IMR-90 (cell line): ENCODE results near the gene C3orf85. TPM values are rescaled to one million over a fixed set of nuclear protein-coding genes. Genes with fewer than 3 reads are reported as not detected.

ENCODE experiments used
- ATAC-seq: fragments of 200-7000 bp; cut with Tn5 transposase; 2 replicates; pipeline ENCODE4 v1.9.1; 2020; ENCODE audit warnings: low read depth, mild to moderate bottlenecking, moderate library complexity
- BruUV-seq: library from RNA; stranded (reverse); fragments of 400-500 nt; replicated peaks from 2 replicates; lab custom pipeline; 2021; lab: Mats Ljungman, UMichigan
- CTCF ChIA-PET: fragments of 300-600 bp; formaldehyde crosslinking; extraction: SDS; loops from one replicate; lab custom pipeline; 2021; ENCODE audit warnings: antibody characterized with exemption; lab: Yijun Ruan, JAX
- POLR2A ChIA-PET: fragments of 300-600 bp; sonication (Branson Sonifier 250); formaldehyde crosslinking; loops from one replicate; lab custom pipeline; 2022; ENCODE audit warnings: antibody characterized with exemption; ENCODE audit not compliant: unreplicated experiment; lab: Charles Lee
- DNase-seq: peaks from one replicate; pipeline ENCODE4 v3.0.0; 2013
- H2AFZ ChIP-seq: replicated peaks from 2 replicates; pipeline ENCODE3; 2013; ENCODE audit warnings: low read length, mild to moderate bottlenecking; ENCODE audit not compliant: poor library complexity
- H2AK5ac ChIP-seq: 2 replicates; pipeline ENCODE4 v1.6.1; 2013; ENCODE audit warnings: low read depth, low read length, inconsistent platforms
- H2AK9ac ChIP-seq: replicated peaks from 2 replicates; pipeline ENCODE3; 2013; ENCODE audit warnings: mild to moderate bottlenecking, low read depth, low read length, moderate library complexity; ENCODE audit not compliant: poor library complexity
- H2BK120ac ChIP-seq: 2 replicates; pipeline ENCODE4 v1.6.1; 2013; ENCODE audit warnings: low read depth, low read length, inconsistent platforms
- H2BK15ac ChIP-seq: 3 replicates; pipeline ENCODE4 v1.6.1; 2013; ENCODE audit warnings: low read depth, low read length, inconsistent platforms
- H2BK20ac ChIP-seq: 2 replicates; pipeline ENCODE4 v1.6.1; 2013; ENCODE audit warnings: low read depth, mild to moderate bottlenecking, inconsistent platforms, low read length, moderate library complexity
- H2BK5ac ChIP-seq: 2 replicates; pipeline ENCODE4 v1.6.1; 2013; ENCODE audit warnings: mild to moderate bottlenecking, low read depth, low read length, inconsistent platforms; ENCODE audit not compliant: poor library complexity, severe bottlenecking
- H3K14ac ChIP-seq: replicated peaks from 2 replicates; pipeline ENCODE4 v1.6.1; 2013; ENCODE audit warnings: low read depth, low read length, inconsistent platforms
- H3K18ac ChIP-seq: 2 replicates; pipeline ENCODE4 v1.6.1; 2013; ENCODE audit warnings: low read depth, low read length, control low read depth
- H3K23ac ChIP-seq: 2 replicates; pipeline ENCODE4 v1.6.1; 2013; ENCODE audit warnings: low read depth, low read length, inconsistent platforms
- H3K27ac ChIP-seq: 2 replicates; pipeline ENCODE4 v1.5.1; 2013; ENCODE audit warnings: mild to moderate bottlenecking, control low read depth, low read length; ENCODE audit not compliant: insufficient read depth
- H3K27me3 ChIP-seq: 2 replicates; pipeline ENCODE4 v1.6.1; 2013; ENCODE audit warnings: low read length; ENCODE audit not compliant: control insufficient read depth, insufficient read depth
- H3K36me3 ChIP-seq: 2 replicates; pipeline ENCODE4 v1.6.1; 2013; ENCODE audit warnings: low read length, mixed read lengths; ENCODE audit not compliant: control insufficient read depth, insufficient read depth
- H3K4ac ChIP-seq: 2 replicates; pipeline ENCODE4 v1.6.1; 2013; ENCODE audit warnings: low read depth, low read length, inconsistent platforms
- H3K4me1 ChIP-seq: 2 replicates; pipeline ENCODE4 v1.6.1; 2013; ENCODE audit warnings: low read length, mixed read lengths; ENCODE audit not compliant: control insufficient read depth, insufficient read depth
- H3K4me2 ChIP-seq: 2 replicates; pipeline ENCODE4 v1.6.1; 2013; ENCODE audit warnings: low read depth, mild to moderate bottlenecking, control low read depth, low read length, moderate library complexity
- H3K4me3 ChIP-seq: 2 replicates; pipeline ENCODE4 v1.5.1; 2013; ENCODE audit warnings: low read depth, mild to moderate bottlenecking, control low read depth, low read length, moderate library complexity; ENCODE audit not compliant: insufficient read depth
- H3K56ac ChIP-seq: 2 replicates; pipeline ENCODE4 v1.6.1; 2013; ENCODE audit warnings: low read length, inconsistent platforms; ENCODE audit not compliant: insufficient read depth; ENCODE audit errors: extremely low read depth
- H3K79me1 ChIP-seq, 2 experiments: 2 replicates each; pipeline ENCODE4 v1.6.1; 2013; ENCODE audit warnings: low read length in 2 of 2, inconsistent platforms in 1 of 2, low read depth in 1 of 2
- H3K9ac ChIP-seq: 2 replicates; pipeline ENCODE4 v1.6.1; 2013; ENCODE audit warnings: low read depth, low read length, control low read depth
- H3K9me1 ChIP-seq: 2 replicates; pipeline ENCODE4 v1.6.1; 2013; ENCODE audit warnings: low read length, inconsistent platforms; ENCODE audit not compliant: insufficient read depth
- H3K9me3 ChIP-seq: 2 replicates; pipeline ENCODE4 v1.6.1; 2013; ENCODE audit warnings: low read length; ENCODE audit not compliant: control insufficient read depth, insufficient read depth
- H4K20me1 ChIP-seq: 2 replicates; pipeline ENCODE4 v1.6.1; 2013; ENCODE audit warnings: low read length, inconsistent platforms; ENCODE audit not compliant: insufficient read depth
- H4K5ac ChIP-seq: 2 replicates; pipeline ENCODE4 v1.6.1; 2013; ENCODE audit warnings: mild to moderate bottlenecking, low read depth, low read length, control low read depth
- H4K8ac ChIP-seq, 2 experiments: 2 replicates each; pipeline ENCODE4 v1.6.1; 2013; ENCODE audit warnings: low read depth in 2 of 2, low read length in 2 of 2, control low read depth in 1 of 2, inconsistent platforms in 1 of 2
- H4K91ac ChIP-seq: 2 replicates; pipeline ENCODE4 v1.6.1; 2013; ENCODE audit warnings: low read depth, low read length, inconsistent platforms; ENCODE audit not compliant: insufficient read depth
- BHLHE40 ChIP-seq: fragments of 150-350 bp; IDR thresholded peaks from 2 replicates; pipeline ENCODE4 v1.6.1; 2016; ENCODE audit warnings: mild to moderate bottlenecking, low read depth, low read length
- CEBPB ChIP-seq: IDR thresholded peaks from 2 replicates; pipeline ENCODE4 v1.6.1; 2012; ENCODE audit warnings: low read depth, low read length, improper control_type of control experiment
- CTCF ChIP-seq: conservative IDR thresholded peaks from 2 replicates; pipeline ENCODE4 v1.5.1; 2012; ENCODE audit warnings: mild to moderate bottlenecking, low read depth, low read length, improper control_type of control experiment
- ELK1 ChIP-seq: fragments of 150-350 bp; IDR thresholded peaks from 2 replicates; pipeline ENCODE4 v1.6.1; 2016; ENCODE audit warnings: low read depth, mild to moderate bottlenecking, low read length, moderate library complexity, borderline replicate concordance
- FOS ChIP-seq: fragments of 150-350 bp; IDR thresholded peaks from 2 replicates; pipeline ENCODE4 v1.6.1; 2016; ENCODE audit warnings: low read depth, low read length
- MAFK ChIP-seq: IDR thresholded peaks from 2 replicates; pipeline ENCODE4 v1.6.1; 2012; ENCODE audit warnings: low read depth, low read length, improper control_type of control experiment
- MXI1 ChIP-seq: IDR thresholded peaks from 2 replicates; pipeline ENCODE4 v1.6.1; 2012; ENCODE audit warnings: low read depth, mild to moderate bottlenecking, low read length, moderate library complexity, borderline replicate concordance
- NFE2L2 ChIP-seq: fragments of 150-350 bp; IDR thresholded peaks from 2 replicates; pipeline ENCODE4 v1.6.1; 2016; ENCODE audit warnings: low read depth, mild to moderate bottlenecking, low read length
- POLR2A ChIP-seq: IDR thresholded peaks from 2 replicates; pipeline ENCODE4 v1.6.1; 2012; ENCODE audit warnings: mild to moderate bottlenecking, low read depth, low read length
- RAD21 ChIP-seq: IDR thresholded peaks from 2 replicates; pipeline ENCODE4 v1.6.1; 2012; ENCODE audit warnings: low read length, improper control_type of control experiment
- RCOR1 ChIP-seq: IDR thresholded peaks from 2 replicates; pipeline ENCODE4 v1.6.1; 2012; ENCODE audit warnings: mild to moderate bottlenecking, low read length, improper control_type of control experiment; ENCODE audit not compliant: insufficient replicate concordance
- SMC3 ChIP-seq: fragments of 150-350 bp; IDR thresholded peaks from 2 replicates; pipeline ENCODE4 v1.6.1; 2016; ENCODE audit warnings: low read depth, mild to moderate bottlenecking, antibody characterized with exemption, low read length, moderate library complexity
- WGBS, 2 experiments: methylation state at CpG; one replicate each; pipeline versions ENCODE4 v1.1.5 to v1.1.7; 2013; ENCODE audit warnings: missing lambda C conversion rate in 2 of 2; ENCODE audit not compliant: insufficient read length in 1 of 2; ENCODE audit errors: extremely low coverage in 2 of 2; 5-methylcytosine and 5-hydroxymethylcytosine counted together
- dilution Hi-C: fragments of 300-500 bp; cut with HindIII; formaldehyde crosslinking; loops from one replicate; pipeline ENCODE4 v1.14.3; 2018; ENCODE audit warnings: low sequenced_read_pairs; ENCODE audit not compliant: unreplicated experiment
- in situ Hi-C: fragments of 300-500 bp; cut with MboI; formaldehyde crosslinking; loops from 3 replicates; pipeline ENCODE4 v1.14.3; 2019; ENCODE audit warnings: low sequenced_read_pairs, inconsistent platforms, mixed read lengths
- intact Hi-C: fragments of 100-400 bp; cut with micrococcal nuclease; formaldehyde crosslinking; loops from 2 replicates; pipeline ENCODE4 v1.10.0; 2022
- polyA plus RNA-seq, 3 experiments: library from polyadenylated mRNA; depleted of rRNA; stranded (reverse); fragments of >200 nt; gene quantifications; 2 replicates each; pipeline ENCODE4 v1.2.3, GENCODE V29; 2012; ENCODE audit warnings: low replicate concordance in 1 of 3
- total RNA-seq: library from RNA; depleted of rRNA; stranded (reverse); fragments of >200 nt; gene quantifications from 2 replicates; pipeline ENCODE4 v1.2.3, GENCODE V29; 2012

The C3orf85 gene
- total and polyA plus RNA-seq, 2 of the 4 experiments (the other 2 are of a cell fraction), result not detected

- DNase-seq, result no peak
- H3K36me3 ChIP-seq, result no peaks in the 10 kb centered on the region
- no peak overlapping the region for H4K5ac ChIP-seq
- no peaks in the 10 kb centered on the region for H4K20me1 ChIP-seq
- no peak overlapping the region for H3K9ac ChIP-seq
- H3K4me1 ChIP-seq, result no peaks in the 10 kb centered on the region
- no TSS peak for BruUV-seq
- no peak overlapping the region for H2AK5ac ChIP-seq
- 17% methylated on average over 1 of the region's 1 CpG; no CpG with 5 or more reads in 1 of the 2 experiments for WGBS, 2 experiments
- no peak overlapping the region for H2BK20ac ChIP-seq
- no peak overlapping the region for H3K4me3 ChIP-seq
- H2BK15ac ChIP-seq, result no peak overlapping the region
- no peaks in the 10 kb centered on the region for H3K27me3 ChIP-seq
- H3K14ac ChIP-seq, result no peak overlapping the region
- no peak overlapping the region for H2BK120ac ChIP-seq
- H2AFZ ChIP-seq, result no peak overlapping the region
- H3K9me3 ChIP-seq, result peaks cover 2% of the 10 kb centered on the region; the same call in 1 of the 2 replicates
- ChIA-PET CTCF (no interaction called here), POLR2A (no interaction called here)
- H3K79me1 ChIP-seq, result no peaks in the 10 kb centered on the region
- H2AK9ac ChIP-seq, result no peak overlapping the region
- TF ChIP-seq FOS (no peak), MXI1 (no peak), RCOR1 (no peak), RAD21 (no peak), MAFK (no peak), CTCF (no peak), BHLHE40 (no peak), CEBPB (no peak), ELK1 (no peak), NFE2L2 (no peak), POLR2A (no peak), SMC3 (no peak)
- dilution Hi-C loops, result no loop called here
- in situ Hi-C loops, result no loop called here
- H3K4me2 ChIP-seq, result no peak overlapping the region
- intact Hi-C loops, result no loop called here
- no peak overlapping the region for H3K27ac ChIP-seq
- H4K8ac ChIP-seq, result no peak overlapping the region
- H3K4ac ChIP-seq, result no peak overlapping the region
- no peak overlapping the region for H3K18ac ChIP-seq
- no peak overlapping the region for H3K23ac ChIP-seq
- H4K91ac ChIP-seq, result no peak overlapping the region
- H2BK5ac ChIP-seq, result no peak overlapping the region
- H3K9me1 ChIP-seq, result no peaks in the 10 kb centered on the region
- ATAC-seq, result no peak
- H3K56ac ChIP-seq, result no peak overlapping the region
These were observed 7.1 kb downstream of the C3orf85 start for GRCh38 chr3:109143646-109144045.
